Measurements from ENCODE around the gene IPO9. TPM values are rescaled to one million over a fixed set of nuclear protein-coding genes. Genes with fewer than 3 reads are reported as not detected.

The IPO9 gene
- total RNA-seq, 1 donor from 2014 or later, result 124 TPM

GRCh38 chr1:201820413-201820812, 8.5 kb upstream of the IPO9 start:
- DNase-seq (ENCODE audit: low read depth, low spot score), result no peak
- H3K36me3 Mint-ChIP-seq (ENCODE audit: low read depth), result peaks cover 29% of the 10 kb centered on the region
- no peak for TF ChIP-seq CTCF (conservative IDR thresholded peaks at IDR 0.05)
- no peak overlapping the region for H3K4me3 Mint-ChIP-seq
- H3K27me3 Mint-ChIP-seq (ENCODE audit: low read depth), result no peaks in the 10 kb centered on the region
- no peaks in the 10 kb centered on the region for H3K9me3 Mint-ChIP-seq
- no peak overlapping the region for H3K27ac Mint-ChIP-seq (ENCODE audit: unreplicated experiment)
- H3K4me1 Mint-ChIP-seq, result peaks cover 3% of the 10 kb centered on the region

GRCh38 chr1:201825245-201825644, 3.7 kb upstream of the IPO9 start:
- no peak for TF ChIP-seq CTCF (conservative IDR thresholded peaks at IDR 0.05)
- H3K4me1 Mint-ChIP-seq, result peaks cover 34% of the 10 kb centered on the region
- H3K9me3 Mint-ChIP-seq, result no peaks in the 10 kb centered on the region
- no peak overlapping the region for H3K4me3 Mint-ChIP-seq
- H3K36me3 Mint-ChIP-seq (ENCODE audit: low read depth), result peaks cover 12% of the 10 kb centered on the region
- no peak overlapping the region for H3K27ac Mint-ChIP-seq (ENCODE audit: unreplicated experiment)
- no peaks in the 10 kb centered on the region for H3K27me3 Mint-ChIP-seq (ENCODE audit: low read depth)
- DNase-seq (ENCODE audit: low read depth, low spot score), result no peak

GRCh38 chr1:201826830-201827229, 2.1 kb upstream of the IPO9 start:
- H3K9me3 Mint-ChIP-seq, result no peaks in the 10 kb centered on the region
- no peak for DNase-seq (ENCODE audit: low read depth, low spot score)
- no peaks in the 10 kb centered on the region for H3K27me3 Mint-ChIP-seq (ENCODE audit: low read depth)
- H3K4me3 Mint-ChIP-seq, result peak overlapping the region; percentile 1
- no peak for TF ChIP-seq CTCF (conservative IDR thresholded peaks at IDR 0.05)
- peaks cover 50% of the 10 kb centered on the region for H3K4me1 Mint-ChIP-seq
- no peak overlapping the region for H3K27ac Mint-ChIP-seq (ENCODE audit: unreplicated experiment)
- H3K36me3 Mint-ChIP-seq (ENCODE audit: low read depth), result peaks cover 2% of the 10 kb centered on the region

GRCh38 chr1:201827321-201828216, 1.4 kb upstream of the IPO9 start:
- DNase-seq (ENCODE audit: low read depth, low spot score), result no peak
- peak overlapping the region; percentile 98 for H3K4me3 Mint-ChIP-seq
- no peaks in the 10 kb centered on the region for H3K27me3 Mint-ChIP-seq (ENCODE audit: low read depth)
- H3K9me3 Mint-ChIP-seq, result no peaks in the 10 kb centered on the region
- no peak overlapping the region for H3K27ac Mint-ChIP-seq (ENCODE audit: unreplicated experiment)
- peaks cover 54% of the 10 kb centered on the region for H3K4me1 Mint-ChIP-seq
- no peaks in the 10 kb centered on the region for H3K36me3 Mint-ChIP-seq (ENCODE audit: low read depth)
- TF ChIP-seq CTCF (conservative IDR thresholded peaks at IDR 0.05), result no peak

- H3K4me1 Mint-ChIP-seq, result peaks cover 58% of the 10 kb centered on the region
- peak overlapping the region; percentile 98 for H3K4me3 Mint-ChIP-seq
- H3K27me3 Mint-ChIP-seq (ENCODE audit: low read depth), result no peaks in the 10 kb centered on the region
- H3K27ac Mint-ChIP-seq (ENCODE audit: unreplicated experiment), result peak overlapping the region; percentile 51
- no peak for DNase-seq (ENCODE audit: low read depth, low spot score)
- no peak for TF ChIP-seq CTCF (conservative IDR thresholded peaks at IDR 0.05)
- no peaks in the 10 kb centered on the region for H3K36me3 Mint-ChIP-seq (ENCODE audit: low read depth)
- no peaks in the 10 kb centered on the region for H3K9me3 Mint-ChIP-seq
These were observed 639 bp upstream of the IPO9 start for GRCh38 chr1:201828217-201828819.

All from neural crest cell (in vitro differentiated cells).